Neural progenitor cell (in vitro differentiated cells): ENCODE data around the gene NINL. TPM values are rescaled to one million over a fixed set of nuclear protein-coding genes. Genes with fewer than 3 reads are reported as not detected.

Experiments used
- DNase-seq: peaks from one replicate; pipeline ENCODE4 v3.0.0-alpha.2; 2016; ENCODE audit warnings: low spot score
- H2AFZ ChIP-seq: fragments of 200-600 bp; sonication (generic); replicated peaks from 2 replicates; pipeline ENCODE4 v1.6.1; 2016; ENCODE audit warnings: antibody characterized with exemption
- H3F3A ChIP-seq: fragments of 200-600 bp; sonication (generic); 2 replicates; pipeline ENCODE4 v1.6.1; 2016; ENCODE audit warnings: antibody characterized with exemption, low read depth
- H3K27ac ChIP-seq: fragments of 200-600 bp; sonication (generic); 2 replicates; pipeline ENCODE4 v1.5.1; 2016; ENCODE audit warnings: mild to moderate bottlenecking
- H3K27me3 ChIP-seq: fragments of 200-600 bp; sonication (generic); 2 replicates; pipeline ENCODE4 v1.6.1; 2016; ENCODE audit warnings: mild to moderate bottlenecking, moderate library complexity
- H3K36me3 ChIP-seq: fragments of 200-600 bp; sonication (generic); 2 replicates; pipeline ENCODE4 v1.5.1; 2016
- H3K4me1 ChIP-seq: fragments of 200-600 bp; sonication (generic); 2 replicates; pipeline ENCODE4 v1.6.1; 2016; ENCODE audit warnings: mixed run types
- H3K4me2 ChIP-seq: fragments of 200-600 bp; sonication (generic); 2 replicates; pipeline ENCODE4 v1.6.1; 2016
- H3K4me3 ChIP-seq: fragments of 200-600 bp; sonication (generic); 2 replicates; pipeline ENCODE4 v1.5.1; 2016
- H3K79me2 ChIP-seq: fragments of 200-600 bp; sonication (generic); 2 replicates; pipeline ENCODE4 v1.6.1; 2016; ENCODE audit warnings: low read depth
- H3K9ac ChIP-seq: fragments of 200-600 bp; sonication (generic); 2 replicates; pipeline ENCODE4 v1.6.1; 2016
- H3K9me3 ChIP-seq: fragments of 200-600 bp; sonication (generic); 2 replicates; pipeline ENCODE4 v1.5.1; 2016; ENCODE audit warnings: low read depth
- H4K20me1 ChIP-seq: fragments of 200-600 bp; sonication (generic); 2 replicates; pipeline ENCODE4 v1.6.1; 2016; ENCODE audit warnings: low read depth
- H3K27ac Mint-ChIP-seq: 3 replicates; pipeline ENCODE4 v1.8.0; 2021; ENCODE audit warnings: mixed read lengths
- H3K27me3 Mint-ChIP-seq: 2 replicates; pipeline ENCODE4 v1.8.0; 2022; ENCODE audit warnings: low read depth, mild to moderate bottlenecking, inconsistent platforms, moderate library complexity, mixed read lengths; ENCODE audit not compliant: insufficient read depth
- H3K36me3 Mint-ChIP-seq: 3 replicates; pipeline ENCODE4 v1.8.0; 2021; ENCODE audit warnings: mixed read lengths
- H3K4me1 Mint-ChIP-seq: 3 replicates; pipeline ENCODE4 v1.8.0; 2021; ENCODE audit warnings: mixed read lengths
- H3K4me3 Mint-ChIP-seq: 3 replicates; pipeline ENCODE4 v1.8.0; 2021; ENCODE audit warnings: mild to moderate bottlenecking, moderate library complexity, mixed read lengths
- H3K9me3 Mint-ChIP-seq: 3 replicates; pipeline ENCODE4 v1.8.0; 2020; ENCODE audit warnings: mixed read lengths
- CTCF ChIP-seq: fragments of 200-600 bp; sonication (generic); IDR thresholded peaks from 2 replicates; pipeline ENCODE4 v1.5.1; 2017; ENCODE audit warnings: antibody characterized with exemption, mild to moderate bottlenecking
- EZH2 ChIP-seq: fragments of 200-600 bp; sonication (generic); IDR thresholded peaks from 2 replicates; pipeline ENCODE4 v1.6.1; 2017; ENCODE audit warnings: antibody characterized with exemption, mild to moderate bottlenecking, moderate library complexity
- EZH2phosphoT487 ChIP-seq: fragments of 200-600 bp; sonication (generic); IDR thresholded peaks from 2 replicates; pipeline ENCODE4 v1.6.1; 2017; ENCODE audit warnings: antibody characterized with exemption
- total RNA-seq: library from RNA; depleted of rRNA; stranded (reverse); fragments of >200 nt; gene quantifications from 2 replicates; pipeline ENCODE4 v1.2.3, GENCODE V29; 2015; ENCODE audit warnings: low replicate concordance

Gene NINL
- total RNA-seq, 1 donor from 2014 or later, result 21.5 TPM

- H3K79me2 ChIP-seq, result peaks cover 34% of the 10 kb centered on the region
- H4K20me1 ChIP-seq, result peaks cover 80% of the 10 kb centered on the region
- peak overlapping the region; percentile 87 for H3K27ac Mint-ChIP-seq
- no peak overlapping the region for H3K9ac ChIP-seq
- H3K27me3 Mint-ChIP-seq, result peaks cover 2% of the 10 kb centered on the region
- H3K4me3 ChIP-seq, result no peak overlapping the region
- no peaks in the 10 kb centered on the region for H3K36me3 ChIP-seq
- peaks cover 7% of the 10 kb centered on the region for H3K36me3 Mint-ChIP-seq
- no peak overlapping the region for H3K27ac ChIP-seq
- no peaks in the 10 kb centered on the region for H3F3A ChIP-seq
- peaks cover 63% of the 10 kb centered on the region for H3K4me1 Mint-ChIP-seq
- TF ChIP-seq EZH2phosphoT487 (no peak), CTCF (no peak)
- H3K9me3 ChIP-seq, result no peaks in the 10 kb centered on the region
- H3K9me3 Mint-ChIP-seq, result peaks cover 2% of the 10 kb centered on the region
- peaks cover 33% of the 10 kb centered on the region for H3K4me1 ChIP-seq
- H3K4me2 ChIP-seq, result peak overlapping the region; percentile 23
- no peak for DNase-seq
- peak overlapping the region; percentile 59 for H3K4me3 Mint-ChIP-seq
- no peaks in the 10 kb centered on the region for H3K27me3 ChIP-seq
- no peak overlapping the region for H2AFZ ChIP-seq
These were observed 35.4 kb downstream of the NINL start for GRCh38 chr20:25549843-25550477.

DNA sequence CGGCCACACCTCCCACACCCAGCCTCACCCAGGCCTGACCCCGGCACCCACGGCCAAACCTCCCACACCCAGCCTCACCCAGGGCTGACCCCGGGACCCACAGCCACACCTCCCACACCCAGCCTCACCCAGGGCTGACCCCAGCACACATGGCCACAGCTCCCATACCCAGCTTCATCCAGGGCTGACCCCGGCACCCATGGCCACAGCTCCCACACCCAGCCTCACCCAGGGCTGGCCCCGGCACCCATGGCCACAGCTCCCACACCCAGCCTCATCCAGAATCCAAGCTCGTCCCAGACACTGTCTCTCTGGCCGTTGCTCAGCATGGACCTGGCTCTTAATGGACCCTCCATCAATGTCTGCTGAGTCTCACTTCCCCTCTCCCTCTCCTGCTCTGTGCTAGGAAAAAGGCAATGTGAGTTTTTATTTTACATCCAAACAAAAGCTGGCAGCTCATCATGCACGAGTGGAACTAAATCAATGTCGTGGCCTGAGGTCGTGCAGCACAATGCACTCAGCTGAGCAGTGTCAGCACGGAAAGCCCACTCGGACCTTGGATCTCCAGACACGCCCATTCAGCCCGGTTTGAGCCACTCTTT lies 36.1 kb downstream of the NINL start:
- no peaks in the 10 kb centered on the region for H3K36me3 ChIP-seq

GRCh38 chr20:25548613-25549086 lies 36.7 kb downstream of the NINL start:
- DNase-seq, result no peak
- Histone ChIP-seq H3K4me2 (no peak overlapping the region), H2AFZ (no peak overlapping the region), H3K9me3 (no peaks in the 10 kb centered on the region), H3K4me1 (peaks cover 35% of the 10 kb centered on the region), H4K20me1 (peaks cover 78% of the 10 kb centered on the region), H3F3A (no peaks in the 10 kb centered on the region), H3K9ac (no peak overlapping the region), H3K27me3 (no peaks in the 10 kb centered on the region), H3K4me3 (no peak overlapping the region), H3K79me2 (peaks cover 37% of the 10 kb centered on the region), H3K27ac (no peak overlapping the region), H3K36me3 (no peaks in the 10 kb centered on the region)
- TF ChIP-seq CTCF, result no peak
- TF ChIP-seq EZH2, result no peak
- TF ChIP-seq EZH2phosphoT487, result no peak
- Mint-ChIP-seq H3K4me3 (no peak overlapping the region), H3K27ac (no peak overlapping the region), H3K9me3 (peaks cover 4% of the 10 kb centered on the region), H3K27me3 (peaks cover 2% of the 10 kb centered on the region), H3K36me3 (peaks cover 12% of the 10 kb centered on the region), H3K4me1 (peaks cover 64% of the 10 kb centered on the region)

More for the DNA sequence above, 36.1 kb downstream of the NINL start:
- Histone ChIP-seq H3K9me3 (no peaks in the 10 kb centered on the region), H3K4me1 (peaks cover 35% of the 10 kb centered on the region), H3K79me2 (peaks cover 37% of the 10 kb centered on the region), H3K9ac (no peak overlapping the region), H4K20me1 (peaks cover 84% of the 10 kb centered on the region), H3K4me3 (no peak overlapping the region), H3K27me3 (no peaks in the 10 kb centered on the region), H3K27ac (no peak overlapping the region), H3K4me2 (no peak overlapping the region), H3F3A (no peaks in the 10 kb centered on the region), H2AFZ (no peak overlapping the region)
- Mint-ChIP-seq H3K27me3 (peaks cover 2% of the 10 kb centered on the region), H3K4me3 (peak overlapping the region; percentile 59), H3K4me1 (peaks cover 66% of the 10 kb centered on the region), H3K27ac (peak overlapping the region; percentile 87), H3K9me3 (peaks cover 2% of the 10 kb centered on the region), H3K36me3 (peaks cover 7% of the 10 kb centered on the region)
- no peak for DNase-seq
- TF ChIP-seq EZH2, result no peak
- TF ChIP-seq CTCF, result no peak
- TF ChIP-seq EZH2phosphoT487, result no peak
